Fibroblast of lung (primary cell): ENCODE measurements around the gene SPRED2. TPM values are rescaled to one million over a fixed set of nuclear protein-coding genes. Genes with fewer than 3 reads are reported as not detected.

Source experiments
- DNase-seq, 2 donors: peaks; one replicate each; pipeline versions ENCODE4 v3.0.0 to v3.0.0-alpha.2; 2010; ENCODE audit warnings: low read depth in 2 of 2
- H2AFZ ChIP-seq: 2 replicates; pipeline ENCODE4 v1.5.1; 2012; ENCODE audit warnings: low read length, control low read depth, inconsistent platforms
- H3K27ac ChIP-seq: 2 replicates; pipeline ENCODE4 v1.5.1; 2011; ENCODE audit warnings: low read length, control low read depth; ENCODE audit not compliant: insufficient read depth
- H3K27me3 ChIP-seq: 2 replicates; pipeline ENCODE4 v1.5.1; 2011; ENCODE audit warnings: mild to moderate bottlenecking, low read length; ENCODE audit not compliant: control insufficient read depth, insufficient read depth
- H3K36me3 ChIP-seq: 2 replicates; pipeline ENCODE4 v1.5.1; 2011; ENCODE audit warnings: low read length; ENCODE audit not compliant: control insufficient read depth, insufficient read depth
- H3K4me1 ChIP-seq: 2 replicates; pipeline ENCODE4 v1.5.1; 2011; ENCODE audit warnings: low read length; ENCODE audit not compliant: control insufficient read depth, insufficient read depth; ENCODE audit errors: extremely low read depth
- H3K4me2 ChIP-seq: 2 replicates; pipeline ENCODE4 v1.5.1; 2011; ENCODE audit warnings: low read length, control low read depth; ENCODE audit not compliant: insufficient read depth; ENCODE audit errors: extremely low read depth
- H3K4me3 ChIP-seq, 4 experiments: fragments of 200-600 bp in 1 of 4; sonication (generic) in 1 of 4; replicated peaks in 1 of 4; 2 replicates each; pipeline ENCODE4 v1.5.1; 2011 to 2016; ENCODE audit warnings: low read length in 4 of 4, low read depth in 3 of 4, mild to moderate bottlenecking in 3 of 4, control low read depth in 2 of 4, inconsistent platforms in 1 of 4, mixed read lengths in 1 of 4; ENCODE audit not compliant: insufficient read depth in 1 of 4; ENCODE audit errors: control extremely low read depth in 1 of 4
- H3K79me2 ChIP-seq: 2 replicates; pipeline ENCODE4 v1.5.1; 2012; ENCODE audit warnings: mild to moderate bottlenecking, low read length, inconsistent platforms; ENCODE audit not compliant: control insufficient read depth, insufficient read depth
- H3K9ac ChIP-seq: 2 replicates; pipeline ENCODE4 v1.5.1; 2011; ENCODE audit warnings: mild to moderate bottlenecking, low read length, control low read depth; ENCODE audit not compliant: insufficient read depth
- H3K9me3 ChIP-seq: 2 replicates; pipeline ENCODE4 v1.5.1; 2012; ENCODE audit warnings: low read depth, low read length; ENCODE audit not compliant: control insufficient read depth, insufficient read depth
- H4K20me1 ChIP-seq: 2 replicates; pipeline ENCODE4 v1.5.1; 2011; ENCODE audit warnings: low read length; ENCODE audit not compliant: control insufficient read depth, insufficient read depth; ENCODE audit errors: extremely low read depth
- EZH2 ChIP-seq: IDR thresholded peaks from 2 replicates; pipeline ENCODE4 v1.5.1; 2012; ENCODE audit warnings: low read length, control low read depth, mild to moderate bottlenecking; ENCODE audit errors: missing control alignments
- polyA plus RNA-seq, 2 donors: library from polyadenylated mRNA; depleted of rRNA in 1 of 2; stranded (reverse) in 1 of 2; unstranded in 1 of 2; fragments of >200 nt; gene quantifications; 2 replicates each; pipeline ENCODE4 v1.2.1, GENCODE V29; 2011 to 2012; ENCODE audit warnings: missing spikeins in 1 of 2
- total RNA-seq: library from RNA; depleted of rRNA; stranded (reverse); fragments of >200 nt; gene quantifications from 2 replicates; pipeline ENCODE4 v1.2.1, GENCODE V29; 2014
- TF ChIP-seq, protein P1 (sequence below), 2 donors: IDR thresholded peaks in 1 of 2; conservative IDR thresholded peaks in 1 of 2; 1 replicate in 1 of 2; 2 replicates in 1 of 2; pipeline ENCODE4 v1.5.1; 2011 to 2012; ENCODE audit warnings: low read length in 2 of 2, control low read depth in 1 of 2, inconsistent platforms in 1 of 2, low read depth in 1 of 2, mild to moderate bottlenecking in 1 of 2

SPRED2 gene
- total and polyA plus RNA-seq, 2 donors (not counting 1 experiment from before 2014, with no cell fraction given) = 9.4 to 26.1 TPM

- DNase-seq = no peak
- no peak overlapping the region for H2AFZ ChIP-seq
- peaks cover under 1% of the 10 kb centered on the region for H3K4me1 ChIP-seq
- TF ChIP-seq EZH2 = no peak
- TF ChIP-seq, protein P1, sequence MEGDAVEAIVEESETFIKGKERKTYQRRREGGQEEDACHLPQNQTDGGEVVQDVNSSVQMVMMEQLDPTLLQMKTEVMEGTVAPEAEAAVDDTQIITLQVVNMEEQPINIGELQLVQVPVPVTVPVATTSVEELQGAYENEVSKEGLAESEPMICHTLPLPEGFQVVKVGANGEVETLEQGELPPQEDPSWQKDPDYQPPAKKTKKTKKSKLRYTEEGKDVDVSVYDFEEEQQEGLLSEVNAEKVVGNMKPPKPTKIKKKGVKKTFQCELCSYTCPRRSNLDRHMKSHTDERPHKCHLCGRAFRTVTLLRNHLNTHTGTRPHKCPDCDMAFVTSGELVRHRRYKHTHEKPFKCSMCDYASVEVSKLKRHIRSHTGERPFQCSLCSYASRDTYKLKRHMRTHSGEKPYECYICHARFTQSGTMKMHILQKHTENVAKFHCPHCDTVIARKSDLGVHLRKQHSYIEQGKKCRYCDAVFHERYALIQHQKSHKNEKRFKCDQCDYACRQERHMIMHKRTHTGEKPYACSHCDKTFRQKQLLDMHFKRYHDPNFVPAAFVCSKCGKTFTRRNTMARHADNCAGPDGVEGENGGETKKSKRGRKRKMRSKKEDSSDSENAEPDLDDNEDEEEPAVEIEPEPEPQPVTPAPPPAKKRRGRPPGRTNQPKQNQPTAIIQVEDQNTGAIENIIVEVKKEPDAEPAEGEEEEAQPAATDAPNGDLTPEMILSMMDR (conservative IDR thresholded peaks at IDR 0.05 in 1 of 2, IDR thresholded peaks at IDR 0.05 in 1 of 2; ENCODE audit: low read depth in 1 of 2, low read length in 2 of 2) = no peak
- no peak overlapping the region for H3K9ac ChIP-seq
- no peaks in the 10 kb centered on the region for H3K27me3 ChIP-seq
- peaks cover 4% of the 10 kb centered on the region for H4K20me1 ChIP-seq
- no peak overlapping the region for H3K4me2 ChIP-seq
- H3K36me3 ChIP-seq = no peaks in the 10 kb centered on the region
- no peaks in the 10 kb centered on the region for H3K9me3 ChIP-seq
- no peak overlapping the region for H3K27ac ChIP-seq
- peaks cover 72% of the 10 kb centered on the region for H3K79me2 ChIP-seq
- H3K4me3 ChIP-seq = no peak overlapping the region
Measured at GRCh38 chr2:65415091-65415490, 17.3 kb downstream of the SPRED2 start.

DNA sequence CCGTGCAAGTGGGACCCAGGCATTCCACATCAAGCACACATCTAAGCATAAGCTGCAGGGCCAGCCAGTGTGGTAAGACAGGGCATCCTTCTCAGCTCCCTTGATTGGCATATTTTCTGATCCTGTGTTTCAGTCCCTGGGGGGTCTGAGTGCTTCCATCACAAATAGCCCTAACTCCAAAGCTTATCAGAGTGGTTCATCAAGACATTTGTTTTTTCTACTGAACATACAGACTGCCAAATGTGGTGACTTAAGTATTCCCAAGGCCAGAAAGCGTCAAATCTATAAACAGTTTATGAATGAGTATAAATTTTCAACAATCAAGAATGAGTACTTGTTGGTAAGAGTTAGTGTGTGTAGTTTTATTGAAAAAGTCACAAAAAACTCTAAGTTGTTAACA is 18.8 kb downstream of the SPRED2 start:
- no peak for TF ChIP-seq EZH2
- Histone ChIP-seq H3K79me2 (peaks cover 68% of the 10 kb centered on the region), H2AFZ (no peak overlapping the region), H4K20me1 (peaks cover 4% of the 10 kb centered on the region), H3K36me3 (no peaks in the 10 kb centered on the region), H3K27ac (no peak overlapping the region), H3K4me2 (no peak overlapping the region), H3K27me3 (no peaks in the 10 kb centered on the region), H3K9ac (no peak overlapping the region), H3K4me1 (no peaks in the 10 kb centered on the region), H3K9me3 (no peaks in the 10 kb centered on the region), H3K4me3 (no peak overlapping the region)
- DNase-seq = peak; percentile 26 to 66

DNA sequence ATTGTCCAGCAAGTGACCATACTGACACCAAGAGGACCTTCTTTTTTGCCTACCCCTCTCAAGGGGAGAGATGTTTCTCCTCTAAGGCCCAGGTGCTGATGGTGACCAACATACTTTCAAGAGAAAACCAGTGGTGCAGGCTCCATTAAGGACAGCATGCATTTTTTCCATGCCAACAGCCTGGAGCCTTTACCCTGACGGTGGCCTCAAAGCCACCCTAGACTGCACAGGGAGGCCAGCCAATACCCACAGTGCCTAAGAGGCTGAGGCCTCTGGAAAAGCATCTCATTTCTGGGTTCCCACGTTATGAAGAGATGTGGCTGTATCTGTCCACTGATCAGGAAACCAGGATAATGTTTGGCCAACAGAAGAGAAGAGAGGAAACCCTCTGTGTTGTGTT is 19.3 kb downstream of the SPRED2 start:
- DNase-seq = no peak
- Histone ChIP-seq H3K4me1 (no peaks in the 10 kb centered on the region), H3K79me2 (peaks cover 66% of the 10 kb centered on the region), H2AFZ (no peak overlapping the region), H3K27me3 (no peaks in the 10 kb centered on the region), H4K20me1 (peaks cover 4% of the 10 kb centered on the region), H3K9me3 (no peaks in the 10 kb centered on the region), H3K4me3 (no peak overlapping the region), H3K9ac (no peak overlapping the region), H3K4me2 (no peak overlapping the region), H3K36me3 (no peaks in the 10 kb centered on the region), H3K27ac (no peak overlapping the region)
- TF ChIP-seq, protein P1 (conservative IDR thresholded peaks at IDR 0.05 in 1 of 2, IDR thresholded peaks at IDR 0.05 in 1 of 2; ENCODE audit: low read depth in 1 of 2, low read length in 2 of 2) = no peak
- TF ChIP-seq EZH2 = no peak
